ENCODE results near the gene RB1. TPM values are rescaled to one million over a fixed set of nuclear protein-coding genes. Genes with fewer than 3 reads are reported as not detected.

RB1 gene
- total RNA-seq, 4 donors from 2014 or later: 18.2 to 79.2 (median 22.7) TPM

GRCh38 chr13:48318821-48319511, 15.4 kb downstream of the RB1 start:
- DNase-seq: peak in 1 of 3 donors; percentile 62
- peak overlapping the region in 3 of 4 donors; percentile 18 to 44 (median 19) for H3K4me3 ChIP-seq
- no peaks in the 10 kb centered on the region for H3K27me3 ChIP-seq
- H3K27ac ChIP-seq: peak overlapping the region in 1 of 4 donors; percentile 7
- no peaks in the 10 kb centered on the region for H3K4me1 ChIP-seq
- H3K36me3 ChIP-seq: peaks cover 0 to 10% (median 0%) of the 10 kb centered on the region in 3 donors
- H3K9me3 ChIP-seq: peaks cover 0 to 3% (median 0%) of the 10 kb centered on the region in 4 donors
- no peak for TF ChIP-seq POLR2A (IDR thresholded peaks at IDR 0.05)
- TF ChIP-seq, protein P1, sequence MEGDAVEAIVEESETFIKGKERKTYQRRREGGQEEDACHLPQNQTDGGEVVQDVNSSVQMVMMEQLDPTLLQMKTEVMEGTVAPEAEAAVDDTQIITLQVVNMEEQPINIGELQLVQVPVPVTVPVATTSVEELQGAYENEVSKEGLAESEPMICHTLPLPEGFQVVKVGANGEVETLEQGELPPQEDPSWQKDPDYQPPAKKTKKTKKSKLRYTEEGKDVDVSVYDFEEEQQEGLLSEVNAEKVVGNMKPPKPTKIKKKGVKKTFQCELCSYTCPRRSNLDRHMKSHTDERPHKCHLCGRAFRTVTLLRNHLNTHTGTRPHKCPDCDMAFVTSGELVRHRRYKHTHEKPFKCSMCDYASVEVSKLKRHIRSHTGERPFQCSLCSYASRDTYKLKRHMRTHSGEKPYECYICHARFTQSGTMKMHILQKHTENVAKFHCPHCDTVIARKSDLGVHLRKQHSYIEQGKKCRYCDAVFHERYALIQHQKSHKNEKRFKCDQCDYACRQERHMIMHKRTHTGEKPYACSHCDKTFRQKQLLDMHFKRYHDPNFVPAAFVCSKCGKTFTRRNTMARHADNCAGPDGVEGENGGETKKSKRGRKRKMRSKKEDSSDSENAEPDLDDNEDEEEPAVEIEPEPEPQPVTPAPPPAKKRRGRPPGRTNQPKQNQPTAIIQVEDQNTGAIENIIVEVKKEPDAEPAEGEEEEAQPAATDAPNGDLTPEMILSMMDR (IDR thresholded peaks at IDR 0.05): no peak

GRCh38 chr13:48319531-48320398, 16.2 kb downstream of the RB1 start:
- H3K27me3 ChIP-seq: no peaks in the 10 kb centered on the region
- DNase-seq: peak in 1 of 3 donors; percentile 57
- peaks cover 0 to 3% (median 0%) of the 10 kb centered on the region in 4 donors for H3K9me3 ChIP-seq
- peaks cover 0 to 10% (median 0%) of the 10 kb centered on the region in 3 donors for H3K36me3 ChIP-seq
- TF ChIP-seq, protein P1 (IDR thresholded peaks at IDR 0.05): no peak
- TF ChIP-seq POLR2A (IDR thresholded peaks at IDR 0.05): peak in 1 of 2 donors; percentile 10
- H3K4me3 ChIP-seq: peak overlapping the region; percentile 9 to 44 (median 18)
- peak overlapping the region in 1 of 4 donors; percentile 7 for H3K27ac ChIP-seq
- no peaks in the 10 kb centered on the region for H3K4me1 ChIP-seq

DNA sequence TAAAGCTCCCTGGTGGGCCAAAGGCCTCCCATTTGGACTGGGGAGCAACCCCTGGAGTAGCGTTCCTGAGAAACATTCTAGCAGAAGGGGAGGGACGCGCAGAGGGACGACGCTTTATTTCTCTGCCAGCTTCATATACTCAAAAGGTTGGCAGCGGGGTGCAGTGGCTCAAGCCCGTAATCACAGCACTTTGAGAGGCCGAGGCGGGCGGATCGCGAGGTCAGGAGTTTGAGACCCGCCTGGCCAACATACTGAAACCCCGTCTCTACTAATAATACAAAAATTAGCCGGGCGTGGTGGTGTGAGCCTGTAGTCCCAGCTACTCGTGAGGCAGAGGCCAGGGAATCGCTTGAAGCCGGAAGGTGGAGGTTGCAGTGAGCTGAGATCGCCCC, 16.8 kb downstream of the RB1 start:
- Histone ChIP-seq H3K4me1 (no peaks in the 10 kb centered on the region), H3K27ac (no peak overlapping the region), H3K9me3 (peaks cover 0 to 3% (median 0%) of the 10 kb centered on the region in 4 donors), H3K4me3 (peak overlapping the region; percentile 9 to 44 (median 16)), H3K27me3 (no peaks in the 10 kb centered on the region), H3K36me3 (peaks cover 0 to 10% (median 0%) of the 10 kb centered on the region in 3 donors)
- DNase-seq: no peak
- no peak for TF ChIP-seq POLR2A (IDR thresholded peaks at IDR 0.05)
- TF ChIP-seq, protein P1 (IDR thresholded peaks at IDR 0.05): no peak

GRCh38 chr13:48320891-48321510, 17.4 kb downstream of the RB1 start:
- no peak overlapping the region for H3K27ac ChIP-seq
- no peaks in the 10 kb centered on the region for H3K4me1 ChIP-seq
- H3K27me3 ChIP-seq: no peaks in the 10 kb centered on the region
- peaks cover 0 to 10% (median 0%) of the 10 kb centered on the region in 3 donors for H3K36me3 ChIP-seq
- DNase-seq: no peak
- H3K9me3 ChIP-seq: peaks cover 0 to 3% (median 0%) of the 10 kb centered on the region in 4 donors
- no peak for TF ChIP-seq POLR2A (IDR thresholded peaks at IDR 0.05)
- TF ChIP-seq, protein P1 (IDR thresholded peaks at IDR 0.05): no peak
- H3K4me3 ChIP-seq: peak overlapping the region; percentile 9 to 44 (median 29)

DNA sequence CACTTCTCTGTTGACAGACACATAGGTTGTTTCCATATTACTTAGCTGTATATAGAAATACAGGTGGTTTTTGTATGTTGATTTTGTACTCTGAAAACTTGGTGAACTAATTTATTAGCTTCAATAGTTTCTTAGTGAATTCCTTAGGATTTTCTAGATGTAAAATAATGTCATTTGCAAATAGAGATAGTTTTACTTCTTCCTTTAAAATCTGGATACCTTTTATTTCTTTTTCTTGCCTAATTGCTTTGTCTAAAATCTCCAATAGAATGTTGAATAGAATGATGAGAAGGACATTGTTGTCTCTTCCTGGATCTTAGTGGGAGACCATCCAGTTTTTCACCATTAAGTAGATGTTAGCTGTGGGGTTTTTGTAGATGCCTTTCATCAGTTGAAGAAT, 18.7 kb downstream of the RB1 start:
- H3K4me3 ChIP-seq: no peak overlapping the region
- H3K27ac ChIP-seq: no peak overlapping the region
- peaks cover 0 to 3% (median 0%) of the 10 kb centered on the region in 4 donors for H3K9me3 ChIP-seq
- peaks cover 0 to 3% (median 0%) of the 10 kb centered on the region in 3 donors for H3K36me3 ChIP-seq
- TF ChIP-seq, protein P1 (IDR thresholded peaks at IDR 0.05): no peak
- no peak for TF ChIP-seq POLR2A (IDR thresholded peaks at IDR 0.05)
- DNase-seq: no peak
- no peaks in the 10 kb centered on the region for H3K27me3 ChIP-seq
- no peaks in the 10 kb centered on the region for H3K4me1 ChIP-seq

Measured in Peyer's patch (tissue), 4 donors.